ENCODE data around the gene COQ4. TPM values are rescaled to one million over a fixed set of nuclear protein-coding genes. Genes with fewer than 3 reads are reported as not detected.
A peak's percentile ranks its signal among the peaks of the same experiment; 100 is the strongest.

COQ4 gene
- total RNA-seq, 1 donor from 2014 or later, result 58.5 TPM

GRCh38 chr9:128321879-128322403 lies 698 bp upstream of the COQ4 start:
- peaks cover 2% of the 10 kb centered on the region for H3K27me3 Mint-ChIP-seq
- no peaks in the 10 kb centered on the region for H3K9me3 Mint-ChIP-seq
- peak overlapping the region; percentile 98 for H3K27ac Mint-ChIP-seq
- DNase-seq (ENCODE audit: extremely low spot score, unreplicated experiment), result no peak
- TF ChIP-seq CTCF (conservative IDR thresholded peaks at IDR 0.05), result no peak
- peak overlapping the region; percentile 97 for H3K4me3 Mint-ChIP-seq
- H3K36me3 Mint-ChIP-seq, result peaks cover 8% of the 10 kb centered on the region
- H3K4me1 Mint-ChIP-seq (ENCODE audit: unreplicated experiment), result peaks cover 4% of the 10 kb centered on the region

DNA sequence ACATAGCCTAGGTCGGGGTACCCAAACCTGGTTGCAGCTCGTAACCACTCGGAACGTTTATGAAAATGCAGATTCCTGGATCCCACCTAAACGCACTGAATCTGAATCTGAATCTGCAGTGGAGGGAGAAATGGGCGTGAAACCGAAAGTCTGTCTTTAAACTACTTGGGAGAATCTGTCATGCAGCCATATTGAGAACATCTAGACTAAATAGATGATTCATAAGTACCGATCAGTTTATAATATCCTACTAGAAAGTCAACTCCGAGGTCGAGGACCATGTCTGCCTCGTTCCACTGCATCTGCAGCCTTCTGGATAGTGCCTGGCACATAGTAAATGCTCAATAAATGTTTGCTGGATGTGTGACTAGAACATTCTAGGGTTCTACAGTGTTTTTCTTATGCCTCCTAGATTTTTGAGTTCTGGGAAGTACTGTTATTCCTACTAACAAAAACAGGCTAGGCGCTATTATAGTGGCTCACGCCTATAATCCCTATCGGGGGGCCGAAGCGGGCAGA lies 632 bp downstream of the COQ4 start:
- H3K4me1 Mint-ChIP-seq (ENCODE audit: unreplicated experiment), result peaks cover 4% of the 10 kb centered on the region
- H3K27me3 Mint-ChIP-seq, result peaks cover 2% of the 10 kb centered on the region
- H3K4me3 Mint-ChIP-seq, result peak overlapping the region; percentile 97
- peak overlapping the region; percentile 98 for H3K27ac Mint-ChIP-seq
- no peak for TF ChIP-seq CTCF (conservative IDR thresholded peaks at IDR 0.05)
- no peaks in the 10 kb centered on the region for H3K9me3 Mint-ChIP-seq
- peaks cover 7% of the 10 kb centered on the region for H3K36me3 Mint-ChIP-seq
- no peak for DNase-seq (ENCODE audit: extremely low spot score, unreplicated experiment)

DNA sequence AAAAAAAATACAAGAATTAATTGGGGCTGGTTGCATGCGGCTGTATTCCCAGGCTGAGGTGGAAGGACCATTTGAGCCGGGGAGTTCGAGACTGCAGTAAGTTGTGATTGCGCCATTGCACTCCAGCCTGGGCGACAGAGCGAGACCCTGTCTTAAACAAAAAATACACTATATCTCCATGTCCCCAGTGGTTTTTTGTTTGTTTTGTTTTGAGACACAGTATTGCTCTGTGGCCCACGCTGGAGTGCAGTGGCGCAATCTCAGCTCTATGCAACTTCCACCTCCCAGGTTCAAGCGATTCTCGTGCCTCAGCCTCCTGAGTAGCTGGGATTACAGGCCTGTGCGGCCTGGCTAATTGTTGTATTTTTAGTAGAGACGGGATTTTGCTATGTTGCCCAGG lies 1.2 kb downstream of the COQ4 start:
- Mint-ChIP-seq H3K27me3 (peaks cover 2% of the 10 kb centered on the region), H3K4me1 (ENCODE audit: unreplicated experiment) (peaks cover 4% of the 10 kb centered on the region), H3K27ac (peak overlapping the region; percentile 98), H3K36me3 (peaks cover 7% of the 10 kb centered on the region), H3K4me3 (peak overlapping the region; percentile 97), H3K9me3 (no peaks in the 10 kb centered on the region)
- TF ChIP-seq CTCF (conservative IDR thresholded peaks at IDR 0.05), result no peak
- no peak for DNase-seq (ENCODE audit: extremely low spot score, unreplicated experiment)

DNA sequence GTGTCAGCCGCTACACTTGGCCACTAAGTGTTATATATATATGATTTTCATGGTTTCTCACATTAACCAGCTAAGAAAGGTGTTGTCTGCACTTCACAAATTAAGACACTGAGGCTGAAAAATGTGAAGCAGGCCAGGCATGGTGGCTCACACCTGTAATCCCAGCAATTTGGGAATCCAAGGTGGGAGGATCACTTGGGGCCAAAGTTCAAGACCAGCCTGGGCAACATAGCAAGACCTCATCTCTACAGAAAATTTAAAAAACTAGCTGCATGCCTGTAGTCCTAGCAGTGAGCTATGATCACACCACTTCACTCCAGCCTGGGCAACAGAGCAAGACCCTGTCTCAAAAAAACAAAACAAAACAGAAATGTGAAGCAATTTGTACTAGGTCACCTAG lies 1.8 kb downstream of the COQ4 start:
- peaks cover 7% of the 10 kb centered on the region for H3K36me3 Mint-ChIP-seq
- TF ChIP-seq CTCF (conservative IDR thresholded peaks at IDR 0.05), result no peak
- no peaks in the 10 kb centered on the region for H3K9me3 Mint-ChIP-seq
- H3K27ac Mint-ChIP-seq, result no peak overlapping the region
- H3K4me3 Mint-ChIP-seq, result peak overlapping the region; percentile 97
- DNase-seq (ENCODE audit: extremely low spot score, unreplicated experiment), result no peak
- peaks cover 2% of the 10 kb centered on the region for H3K27me3 Mint-ChIP-seq
- peaks cover 4% of the 10 kb centered on the region for H3K4me1 Mint-ChIP-seq (ENCODE audit: unreplicated experiment)

DNA sequence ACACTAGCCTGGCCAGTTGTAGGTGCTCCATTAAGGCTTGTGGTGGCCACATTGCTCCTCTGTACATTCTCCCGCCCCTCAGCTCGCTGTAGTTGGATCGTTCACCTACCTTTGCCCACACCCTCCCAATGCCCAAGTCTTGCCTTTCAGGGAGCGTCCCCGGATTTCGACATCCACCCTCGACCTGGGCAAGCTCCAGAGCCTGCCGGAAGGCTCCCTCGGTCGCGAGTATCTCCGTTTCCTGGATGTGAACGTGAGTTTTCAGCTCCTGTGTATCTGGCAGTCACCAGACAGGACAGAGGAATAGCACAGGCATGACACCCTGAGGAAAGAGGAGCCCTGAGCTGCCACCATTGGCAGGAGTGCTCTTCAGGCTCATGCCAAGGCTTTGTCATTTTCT lies 3.0 kb downstream of the COQ4 start:
- Mint-ChIP-seq H3K27me3 (peaks cover 2% of the 10 kb centered on the region), H3K9me3 (no peaks in the 10 kb centered on the region), H3K4me3 (peak overlapping the region; percentile 65), H3K27ac (no peak overlapping the region), H3K36me3 (peaks cover 7% of the 10 kb centered on the region), H3K4me1 (ENCODE audit: unreplicated experiment) (peaks cover 4% of the 10 kb centered on the region)
- TF ChIP-seq CTCF (conservative IDR thresholded peaks at IDR 0.05), result no peak
- DNase-seq (ENCODE audit: extremely low spot score, unreplicated experiment), result no peak
